Heart left ventricle (tissue), 16 donors: ENCODE measurements around the gene SOCS3. TPM values are rescaled to one million over a fixed set of nuclear protein-coding genes. Genes with fewer than 3 reads are reported as not detected.
"Not testable (repeated sequence)": the region's sequence is repeated elsewhere in the genome, so short reads cannot be mapped to it uniquely, and the experiment has no call there.

ENCODE experiments used
- ATAC-seq, 4 donors: fragments of 200-7000 bp; cut with Tn5 transposase; one replicate each; pipeline ENCODE4 v1.9.1; 2020 to 2022; ENCODE audit warnings: moderate library complexity in 4 of 4, mild to moderate bottlenecking in 3 of 4, moderate number of reproducible peaks in 1 of 4
- DNase-seq, 5 donors: peaks; one replicate each; pipeline ENCODE4 v3.0.0-alpha.2; 2020
- H3K27ac ChIP-seq, 12 donors: fragments of 200-600 bp; sonication (generic) in 4 of 12; one replicate each; pipeline versions ENCODE4 v1.5.0 to v1.8.0; 2016 to 2022; ENCODE audit warnings: mild to moderate bottlenecking in 2 of 12
- H3K27me3 ChIP-seq, 9 donors: fragments of 200-600 bp; sonication (generic) in 2 of 9; one replicate each; pipeline versions ENCODE4 v1.5.1 to v1.8.0; 2016 to 2022; ENCODE audit warnings: mild to moderate bottlenecking in 3 of 9
- H3K36me3 ChIP-seq, 9 donors: fragments of 200-600 bp; sonication (generic) in 2 of 9; one replicate each; pipeline versions ENCODE4 v1.5.0 to v1.8.0; 2018 to 2022; ENCODE audit warnings: mild to moderate bottlenecking in 2 of 9
- H3K4me1 ChIP-seq, 12 donors: fragments of 200-600 bp; sonication (generic) in 4 of 12; one replicate each; pipeline versions ENCODE4 v1.5.0 to v1.8.0; 2016 to 2022; ENCODE audit warnings: mild to moderate bottlenecking in 3 of 12
- H3K4me3 ChIP-seq, 12 donors: fragments of 200-600 bp; sonication (generic) in 4 of 12; one replicate each; pipeline versions ENCODE4 v1.5.0 to v1.8.0; 2017 to 2022; ENCODE audit warnings: mild to moderate bottlenecking in 9 of 12, moderate library complexity in 4 of 12
- H3K9me3 ChIP-seq, 12 donors: fragments of 200-600 bp; sonication (generic) in 4 of 12; one replicate each; pipeline versions ENCODE4 v1.5.0 to v1.8.0; 2016 to 2022; ENCODE audit warnings: mild to moderate bottlenecking in 1 of 12
- CTCF ChIP-seq, 12 donors: fragments of 200-600 bp; sonication (generic) in 4 of 12; IDR thresholded peaks; one replicate each; pipeline versions ENCODE4 v1.5.0 to v1.8.0; 2018 to 2022; ENCODE audit warnings: antibody characterized with exemption in 12 of 12, mild to moderate bottlenecking in 5 of 12
- POLR2A ChIP-seq, 2 donors: fragments of 450-650 bp; IDR thresholded peaks; one replicate each; pipeline ENCODE4 v1.6.1; 2017; ENCODE audit warnings: antibody characterized with exemption in 2 of 2, mild to moderate bottlenecking in 2 of 2, moderate library complexity in 2 of 2
- WGBS, 4 donors: extraction: QIAGEN DNeasy Blood & Tissue Kit in 2 of 4; methylation state at CpG; one replicate each; pipeline versions ENCODE4 v1.1.5 to v1.1.7; 2013 to 2018; 5-methylcytosine and 5-hydroxymethylcytosine counted together
- intact Hi-C, 10 donors: fragments of 100-400 bp; cut with DNase I; formaldehyde crosslinking; loops; one replicate each; pipeline versions ENCODE4 v1.11.1 to v1.14.2; 2022
- polyA plus RNA-seq, 2 donors: library from polyadenylated mRNA; stranded (reverse); fragments of 200-250 nt; gene quantifications; one replicate each; pipeline ENCODE4 v1.2.3, GENCODE V29; 2013
- total RNA-seq, 9 donors: library from RNA; depleted of rRNA in 2 of 9; stranded (reverse); fragments of >200 nt in 2 of 9; fragmentation: NEBNext Ultra II Directional in 3 of 9; extraction: Animal tissue kit (Norgen Biotek cat#: 25700) in 3 of 9; gene quantifications; one replicate each; pipeline versions ENCODE4 v1.1.0 to v1.2.4, GENCODE V29; 2016 to 2023
- donor health status: ischemic (EF 13 %, LVEDD 7.1; RV severe dilation, severe dysfunction).
- donor health status: healthy with polysubstance abuse.
- donor health status: DM: no; HTN: yes; CAD: no.
- donor health status: DM: no; HTN: no; CAD: no.
- donor health status: ischemic (EF 25% LVEDD 6.9; RV normal size, moderate dysfunction).
- donor health status: ischemic (EF 25% LVEDD 5.7; RV mildly dilated, moderate dysfunction).
- donor health status: healthy.
- donor health status: DM: yes; HTN: yes; CAD: no.
- donor health status: ischemic (EF 35%, LVEDD 5.7; RV mildly dilated, moderate dysfunction).
- donor health status: nonischemic (EF 11% LVEDD 7.7; RV severe dilation, severe dysfunction).
- donor health status: DM: yes; HTN: yes; CAD: no.
- donor health status: PGD.
- donor health status: ischemic (EF 29% LVEDD 5.4; RV normal size, mild dysfunction).
- donor health status: nonischemic (EF 23%, LVEDD 6.1; RV moderate dilation, normal function).

Gene SOCS3
- total and polyA plus RNA-seq, 11 donors = 4.6 to 134 (median 15.9) TPM

DNA sequence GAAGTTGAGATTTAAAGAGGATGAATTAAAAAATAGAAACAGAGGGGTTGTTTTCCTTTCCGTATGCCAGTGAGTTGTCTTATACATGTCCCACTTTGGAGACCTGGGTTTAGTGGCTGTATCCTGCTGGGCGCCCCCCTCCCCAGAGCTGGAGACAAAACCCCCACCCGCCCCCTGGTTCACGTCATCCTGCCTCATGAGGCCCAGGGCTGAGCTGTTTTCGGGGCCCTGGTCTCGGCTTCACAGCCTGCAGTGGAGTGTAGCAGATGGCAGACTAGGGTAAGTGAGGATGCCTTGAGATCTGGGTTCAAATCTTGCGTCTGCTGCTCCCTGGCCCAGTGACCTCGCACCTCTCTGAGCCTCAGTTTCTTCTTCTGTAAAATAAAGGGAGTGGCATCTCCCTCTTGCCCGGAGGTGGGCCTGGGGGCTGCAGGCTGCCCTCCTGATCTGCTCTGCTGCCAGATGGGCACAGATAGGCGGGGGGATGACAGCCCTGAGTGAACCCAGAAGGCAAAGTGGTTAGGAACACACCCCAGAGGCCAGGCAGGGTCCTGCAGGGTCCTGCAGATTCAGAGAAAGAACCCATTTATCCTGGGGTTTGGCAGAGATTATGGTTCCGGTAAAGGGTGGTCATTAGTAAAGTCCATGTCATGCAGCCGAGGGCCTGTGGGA lies 45.1 kb downstream of the SOCS3 start:
- Histone ChIP-seq H3K27ac (peak overlapping the region in 11 of 12 donors; percentile 53 to 97 (median 76)), H3K36me3 (no peaks in the 10 kb centered on the region), H3K9me3 (no peaks in the 10 kb centered on the region), H3K4me3 (peak overlapping the region in 8 of 12 donors; percentile 45 to 64 (median 58)), H3K4me1 (peaks cover 9 to 51% (median 38%) of the 10 kb centered on the region in 12 donors), H3K27me3 (no peaks in the 10 kb centered on the region)
- no peak for ATAC-seq
- 82 to 93% (median 86%) methylated on average over 12 of the region's 12 CpGs for WGBS, 4 donors
- DNase-seq = no peak
- intact Hi-C loops = no loop called here
- TF ChIP-seq CTCF (IDR thresholded peaks at IDR 0.05) (no peak), POLR2A (IDR thresholded peaks at IDR 0.05) (no peak)

DNA sequence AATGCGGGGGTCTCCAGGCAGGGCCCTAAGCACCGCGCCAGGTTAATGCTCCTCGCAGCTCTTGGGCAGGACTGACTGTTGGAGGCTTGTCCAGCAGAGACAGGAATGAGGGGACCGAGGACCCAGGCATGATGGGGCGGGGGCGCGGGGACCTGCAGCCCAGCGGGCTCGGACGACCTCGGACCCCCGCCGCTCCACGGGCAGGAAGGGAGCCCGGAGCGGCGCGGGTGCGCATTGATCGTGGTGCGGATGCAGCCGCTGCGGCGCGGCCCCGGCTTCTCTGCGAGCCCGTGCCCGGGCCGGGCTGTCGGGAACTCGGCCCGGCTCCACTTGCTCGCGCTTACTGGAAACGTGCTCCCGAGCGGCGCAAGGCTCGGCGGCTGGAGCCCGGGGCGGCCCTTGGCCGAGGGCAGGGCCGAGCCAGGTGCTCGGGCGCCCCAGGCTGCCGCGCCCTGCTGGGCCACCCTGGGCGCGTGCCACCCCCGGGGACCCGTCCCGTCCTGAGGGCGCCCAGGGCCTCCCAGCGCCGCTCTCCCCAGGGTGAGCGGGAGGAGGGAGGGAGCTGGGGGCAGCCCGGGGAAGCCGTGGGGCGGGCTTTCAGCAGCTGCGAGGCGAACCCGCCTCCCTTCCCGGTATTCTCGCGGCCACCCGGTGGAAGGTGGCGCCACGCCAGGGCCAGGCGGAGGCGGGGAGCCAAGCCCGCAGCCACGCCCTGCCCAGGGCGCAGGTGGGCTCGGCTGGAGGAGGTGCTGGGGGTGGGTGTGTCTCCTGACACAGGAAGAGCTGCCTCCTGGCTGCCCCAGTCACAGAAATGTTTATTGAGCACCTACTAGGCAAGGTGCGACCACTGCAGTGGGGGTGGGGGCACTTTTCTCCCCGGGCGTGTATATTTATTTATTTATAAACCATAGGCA lies 45.9 kb downstream of the SOCS3 start:
- WGBS, 4 donors = 3 to 9% (median 6%) methylated on average over 33 to 80 of the region's 80 CpGs
- no peak for TF ChIP-seq CTCF (IDR thresholded peaks at IDR 0.05)
- TF ChIP-seq POLR2A (IDR thresholded peaks at IDR 0.05) = peak in 1 of 2 donors; percentile 33
- ATAC-seq = peak in 3 of 4 donors; percentile 72 to 86 (median 81)
- Histone ChIP-seq H3K4me1 (peaks cover 9 to 51% (median 38%) of the 10 kb centered on the region in 12 donors), H3K4me3 (peak overlapping the region; percentile 1 to 64 (median 52)), H3K27ac (peak overlapping the region in 11 of 12 donors; percentile 11 to 97 (median 76)), H3K27me3 (no peaks in the 10 kb centered on the region), H3K36me3 (no peaks in the 10 kb centered on the region), H3K9me3 (no peaks in the 10 kb centered on the region)
- intact Hi-C loops = no loop called here
- peak; percentile 76 to 87 (median 81) for DNase-seq

DNA sequence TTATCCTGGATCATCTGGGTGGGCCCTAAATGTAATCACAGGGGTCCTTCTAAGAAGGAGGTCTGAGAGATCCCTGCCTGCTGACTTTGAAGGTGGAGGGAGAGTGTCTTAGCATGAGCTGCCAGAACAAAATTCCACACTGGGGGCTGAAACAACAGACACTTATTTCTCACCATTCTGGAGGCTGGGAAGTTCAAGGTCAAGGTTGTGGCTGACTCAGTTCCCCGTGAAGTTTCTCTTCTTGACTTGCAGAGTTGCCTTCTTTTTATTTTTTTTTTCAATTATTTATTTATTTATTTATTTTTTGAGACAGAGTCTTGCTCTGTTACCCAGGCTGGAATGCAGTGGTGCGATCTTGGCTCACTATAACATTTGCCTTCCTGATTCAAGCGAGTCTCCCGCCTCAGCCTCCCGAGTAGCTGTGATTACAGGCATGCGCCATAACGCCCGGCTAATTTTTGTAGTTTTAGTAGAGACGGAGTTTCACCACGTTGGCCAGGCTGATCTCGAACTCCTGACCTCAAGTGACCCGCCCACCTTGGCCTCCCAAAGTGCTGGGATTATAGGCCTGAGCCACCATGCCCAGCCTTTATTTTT lies 50.1 kb downstream of the SOCS3 start:
- peaks cover 6 to 22% (median 15%) of the 10 kb centered on the region in 12 donors for H3K4me1 ChIP-seq
- H3K4me3 ChIP-seq, H3K27me3 ChIP-seq, H3K36me3 ChIP-seq, ATAC-seq, H3K9me3 ChIP-seq, H3K27ac ChIP-seq, intact Hi-C loops, DNase-seq: not testable (repeated sequence)
- 89 to 95% (median 93%) methylated on average over 12 of the region's 12 CpGs for WGBS, 4 donors

DNA sequence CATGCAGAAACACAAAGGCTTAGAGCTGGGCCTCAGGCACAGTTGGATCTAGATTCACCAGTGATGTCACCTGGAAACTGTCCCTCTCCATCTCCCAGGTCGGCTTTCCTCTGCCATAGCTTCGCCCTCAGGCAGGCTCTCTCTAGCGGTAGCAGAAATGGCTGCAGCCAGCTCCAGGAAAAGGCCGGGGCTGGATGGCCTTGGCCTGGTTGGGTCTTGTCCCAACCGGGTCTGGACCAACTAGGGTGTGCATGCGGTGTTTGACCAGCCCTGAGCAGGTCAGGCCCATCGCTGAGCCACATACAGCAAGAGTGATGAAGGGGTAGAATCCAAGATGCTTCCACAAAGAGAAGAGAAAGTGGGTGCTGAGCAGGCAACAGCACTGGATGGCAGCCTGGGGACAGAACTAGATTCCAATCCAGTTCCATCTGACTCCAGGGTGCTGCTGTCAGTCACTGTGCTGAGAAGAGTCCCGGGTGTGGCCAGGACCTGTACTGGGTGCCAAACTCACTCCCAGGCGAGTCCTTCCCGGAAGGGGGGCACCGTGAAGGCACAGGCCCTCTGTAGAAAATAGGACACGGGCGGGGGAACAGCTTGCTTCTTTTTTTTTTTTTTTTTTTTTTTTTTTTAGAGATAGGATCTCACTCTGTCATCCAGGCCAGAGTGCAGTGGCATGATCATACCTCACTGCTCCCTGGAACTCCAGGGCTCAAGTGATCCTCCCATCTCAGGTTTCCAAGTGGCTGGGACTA lies 51.8 kb downstream of the SOCS3 start:
- 90 to 93% (median 91%) methylated on average over 13 of the region's 13 CpGs for WGBS, 4 donors
- TF ChIP-seq CTCF (IDR thresholded peaks at IDR 0.05) (no peak), POLR2A (IDR thresholded peaks at IDR 0.05) (no peak)
- no peaks in the 10 kb centered on the region for H3K27me3 ChIP-seq
- intact Hi-C loops = no loop called here
- peaks cover 0 to 13% (median 9%) of the 10 kb centered on the region in 12 donors for H3K4me1 ChIP-seq
- peaks cover 0 to 5% (median 0%) of the 10 kb centered on the region in 12 donors for H3K9me3 ChIP-seq
- DNase-seq = no peak
- no peak for ATAC-seq
- no peak overlapping the region for H3K4me3 ChIP-seq
- H3K27ac ChIP-seq = no peak overlapping the region
- H3K36me3 ChIP-seq = no peaks in the 10 kb centered on the region
